Fibroblast of skin of abdomen (primary cell): ENCODE results near the gene DNAJC27. TPM values are rescaled to one million over a fixed set of nuclear protein-coding genes. Genes with fewer than 3 reads are reported as not detected.
"Not testable (repeated sequence)": the region's sequence is repeated elsewhere in the genome, so short reads cannot be mapped to it uniquely, and the experiment has no call there.

ENCODE experiments used
- DNase-seq: peaks from one replicate; pipeline ENCODE4 v3.0.0-alpha.2; 2013
- polyA plus RNA-seq, 2 experiments: library from polyadenylated mRNA; unstranded; fragments of 120-200 nt; gene quantifications; one replicate each; pipeline ENCODE4 v1.2.1, GENCODE V29; 2013; ENCODE audit not compliant: insufficient read length in 2 of 2

DNAJC27 gene
- 2.9 TPM for polyA plus RNA-seq (2013, experiment 1 of 2; ENCODE audit: insufficient read length)
- 2.5 TPM for polyA plus RNA-seq (2013, experiment 2 of 2; ENCODE audit: insufficient read length)

- DNase-seq: peak; percentile 98
Observed at GRCh38 chr2:24971536-24972314, at the start of gene DNAJC27. TSS of gene DNAJC27 (minus strand) at chr2:24971955. CDS start at chr2:24971904, 51 bp downstream.

GRCh38 chr2:25018681-25019080 lies 46.9 kb upstream of the DNAJC27 start:
- no peak for DNase-seq

- no peak for DNase-seq
Observed at GRCh38 chr2:25014631-25015030, 42.9 kb upstream of the DNAJC27 start.

- not testable (repeated sequence) for DNase-seq
Observed at GRCh38 chr2:25011342-25011741, 39.6 kb upstream of the DNAJC27 start.

GRCh38 chr2:25009954-25010353 lies 38.2 kb upstream of the DNAJC27 start:
- no peak for DNase-seq

- no peak for DNase-seq
Observed at GRCh38 chr2:25002066-25002465, 30.3 kb upstream of the DNAJC27 start.

- no peak for DNase-seq
Observed at GRCh38 chr2:25001325-25001637, 29.5 kb upstream of the DNAJC27 start.

GRCh38 chr2:25000503-25001324 lies 29.0 kb upstream of the DNAJC27 start:
- DNase-seq: peak; percentile 15

GRCh38 chr2:25000036-25000435 lies 28.3 kb upstream of the DNAJC27 start:
- no peak for DNase-seq

- DNase-seq: not testable (repeated sequence)
Observed at GRCh38 chr2:24999097-24999496, 27.3 kb upstream of the DNAJC27 start.

GRCh38 chr2:24994146-24994724 lies 22.5 kb upstream of the DNAJC27 start:
- no peak for DNase-seq

GRCh38 chr2:24993406-24994145 lies 21.8 kb upstream of the DNAJC27 start:
- no peak for DNase-seq

GRCh38 chr2:24986372-24986771 lies 14.6 kb upstream of the DNAJC27 start:
- no peak for DNase-seq

- no peak for DNase-seq
Observed at GRCh38 chr2:24985511-24985910, 13.8 kb upstream of the DNAJC27 start.

GRCh38 chr2:24984912-24985311 lies 13.2 kb upstream of the DNAJC27 start:
- DNase-seq: peak; percentile 40

- peak; percentile 65 for DNase-seq
Observed at GRCh38 chr2:24981411-24982136, 9.8 kb upstream of the DNAJC27 start.

- no peak for DNase-seq
Observed at GRCh38 chr2:24978661-24979060, 6.9 kb upstream of the DNAJC27 start.

GRCh38 chr2:24977631-24978030 lies 5.9 kb upstream of the DNAJC27 start:
- no peak for DNase-seq

- no peak for DNase-seq
Observed at GRCh38 chr2:24973812-24974211, 2.1 kb upstream of the DNAJC27 start.

- no peak for DNase-seq
Observed at GRCh38 chr2:24972315-24972961, 683 bp upstream of the DNAJC27 start.

- no peak for DNase-seq
Observed at GRCh38 chr2:24971286-24971535, 544 bp downstream of the DNAJC27 start.
